ENCODE measurements around the gene LIF. TPM values are rescaled to one million over a fixed set of nuclear protein-coding genes. Genes with fewer than 3 reads are reported as not detected.

LIF gene
- total and polyA plus RNA-seq, 4 experiments from 2014 or later, result 0.26 to 0.58 TPM; not detected in 2

GRCh38 chr22:30190574-30190973 lies 56.0 kb downstream of the LIF start:
- no peak for DNase-seq
- no peaks in the 10 kb centered on the region for H3K9me3 ChIP-seq (ENCODE audit: control insufficient read depth in 1 of 2, low read length in 2 of 2)
- Mint-ChIP-seq H3K4me3 (no peak overlapping the region), H3K36me3 (no peaks in the 10 kb centered on the region), H3K4me1 (peaks cover 30 to 79% (median 52%) of the 10 kb centered on the region in 4 donors), H3K27ac (peak overlapping the region in 2 of 7 donors; percentile 33 to 70), H3K9me3 (peaks cover 0 to 2% (median 0%) of the 10 kb centered on the region in 8 donors), H3K27me3 (no peaks in the 10 kb centered on the region)
- ChIA-PET CTCF (ENCODE audit: partially characterized antibody) (no interaction called here), POLR2A (ENCODE audit: partially characterized antibody) (interaction anchor here (0.6 to 1.9 kb wide), 2 partner anchors 30 to 38 kb away, joined by 3 to 9 read pairs; no protein-coding TSS in a partner anchor)
- H3K27me3 ChIP-seq (ENCODE audit: insufficient read depth, low read length), result no peaks in the 10 kb centered on the region
- no peak overlapping the region for H3K27ac ChIP-seq (ENCODE audit: low read depth, low read length)
- intact Hi-C loops (cut with micrococcal nuclease), result no loop called here
- no peaks in the 10 kb centered on the region for H3K36me3 ChIP-seq (ENCODE audit: insufficient read depth, low read length)
- H3K4me1 ChIP-seq (ENCODE audit: insufficient read depth, low read length), result peaks cover 64% of the 10 kb centered on the region
- no peak overlapping the region for H3K4me3 ChIP-seq (ENCODE audit: low read length in 2 of 2)

Other genes starting within 250 kb of the LIF start
- gene HORMAD2, start 166.3 kb downstream of the LIF start, total RNA-seq, result not detected
- not detected for gene HORMAD2, start 166.3 kb downstream of the LIF start, polyA plus RNA-seq
- gene OSM, start 20.1 kb upstream of the LIF start, total RNA-seq, result 1 to 10 TPM; 1.1 to 1.6 TPM
- gene OSM, start 20.1 kb upstream of the LIF start, polyA plus RNA-seq, result 100 to 1,000 TPM in 1 of 2 donors, 10 to 100 TPM in 1; 23.7 to 103 TPM
- gene CASTOR1, start 42.7 kb upstream of the LIF start, total RNA-seq, result 10 to 100 TPM; 13.7 to 14.9 TPM
- 10 to 100 TPM; 11.3 to 17.5 TPM for gene CASTOR1, start 42.7 kb upstream of the LIF start, polyA plus RNA-seq
- gene TBC1D10A, start 80.2 kb upstream of the LIF start, total RNA-seq, result 10 to 100 TPM; 62.2 to 76.8 TPM
- gene TBC1D10A, start 80.2 kb upstream of the LIF start, polyA plus RNA-seq, result 10 to 100 TPM; 60.6 to 61.6 TPM
- gene SF3A1, start 110.1 kb upstream of the LIF start, total RNA-seq, result 100 to 1,000 TPM; 279 to 301 TPM
- 100 to 1,000 TPM in 1 of 2 donors, 10 to 100 TPM in 1; 44.0 to 155 TPM for gene SF3A1, start 110.1 kb upstream of the LIF start, polyA plus RNA-seq
- gene CCDC157, start 110.2 kb upstream of the LIF start, total RNA-seq, result 1 to 10 TPM; 2.1 to 3.0 TPM
- 1 to 10 TPM in 1 of 2 donors, under 1 TPM in 1; 0.38 to 3.9 TPM for gene CCDC157, start 110.2 kb upstream of the LIF start, polyA plus RNA-seq
- gene RNF215, start 140.7 kb upstream of the LIF start, total RNA-seq, result 1 to 10 TPM; 6.1 to 6.6 TPM
- under 1 TPM; 0.29 to 0.53 TPM for gene RNF215, start 140.7 kb upstream of the LIF start, polyA plus RNA-seq
- gene SEC14L2, start 150.3 kb upstream of the LIF start, total RNA-seq, result 1 to 10 TPM; 6.0 to 8.6 TPM
- gene SEC14L2, start 150.3 kb upstream of the LIF start, polyA plus RNA-seq, result 10 to 100 TPM in 1 of 2 donors, 1 to 10 TPM in 1; 9.7 to 13.8 TPM
- gene MTFP1, start 179.0 kb upstream of the LIF start, total RNA-seq, result 10 to 100 TPM; 13.5 to 15.7 TPM
- gene MTFP1, start 179.0 kb upstream of the LIF start, polyA plus RNA-seq, result 10 to 100 TPM; 31.1 to 47.4 TPM
- gene SEC14L3, start 225.3 kb upstream of the LIF start, total RNA-seq, result not detected
- not detected for gene SEC14L3, start 225.3 kb upstream of the LIF start, polyA plus RNA-seq

Measured in CD4-positive, alpha-beta memory T cell (primary cell).